ENCODE data around the gene GAS6.
A peak's percentile ranks its signal among the peaks of the same experiment; 100 is the strongest.

The GAS6 gene

GRCh38 chr13:113862191-113862930 lies 1.5 kb downstream of the GAS6 start:
- TF ChIP-seq ZNF701 (tag by site-specific recombination; IDR thresholded peaks at IDR 0.05) (no peak), ZFHX2 (tag by site-specific recombination; conservative IDR thresholded peaks at IDR 0.05) (no peak), ZNF600 (tag by site-specific recombination; IDR thresholded peaks at IDR 0.05) (no peak), ZNF19 (tag by site-specific recombination; IDR thresholded peaks at IDR 0.05; ENCODE audit: low read depth) (no peak), KLF9 (tag by site-specific recombination; IDR thresholded peaks at IDR 0.05; ENCODE audit: low read depth) (no peak), ZNF623 (tag by site-specific recombination; IDR thresholded peaks at IDR 0.05) (no peak), ZNF473 (tag by site-specific recombination; IDR thresholded peaks at IDR 0.05) (no peak), ZNF707 (tag by site-specific recombination; IDR thresholded peaks at IDR 0.05) (no peak)
- Histone ChIP-seq H3K4me3 (ENCODE audit: low read depth, low read length) (peak overlapping the region; percentile 52; the same call in 1 of the 2 replicates), H3K4me1 (ENCODE audit: control insufficient read depth, insufficient read depth, low read length) (peaks cover 3% of the 10 kb centered on the region; the same call in 1 of the 2 replicates), H3K27ac (ENCODE audit: extremely low read depth, low read depth, low read length) (no peak overlapping the region), H3K9me3 (ENCODE audit: control insufficient read depth, insufficient read depth, low read depth, low read length) (no peaks in the 10 kb centered on the region), H3K36me3 (ENCODE audit: control insufficient read depth in 2 of 2, insufficient read depth in 1 of 2, low read length in 2 of 2) (peaks cover 0 to 16% of the 10 kb centered on the region in 2 experiments; a peak in 1 of 3 replicates)
- ChIA-PET CTCF (interaction anchor here (0.6 kb wide), 1 partner anchor 298 kb away, joined by 3 read pairs; no protein-coding TSS in a partner anchor), POLR2A (no interaction called here)

GRCh38 chr13:113861433-113862030 lies 2.3 kb downstream of the GAS6 start:
- CTCF ChIA-PET = interaction anchor here (0.6 kb wide), 1 partner anchor 107 kb away, joined by 3 read pairs; no protein-coding TSS in a partner anchor
- Histone ChIP-seq H3K36me3 (ENCODE audit: control insufficient read depth in 2 of 2, insufficient read depth in 1 of 2, low read length in 2 of 2) (peaks cover 0 to 16% of the 10 kb centered on the region in 2 experiments; a peak in 1 of 3 replicates), H3K9me3 (ENCODE audit: control insufficient read depth, insufficient read depth, low read depth, low read length) (no peaks in the 10 kb centered on the region), H3K4me3 (ENCODE audit: low read depth, low read length) (no peak overlapping the region), H3K27ac (ENCODE audit: extremely low read depth, low read depth, low read length) (no peak overlapping the region), H3K4me1 (ENCODE audit: control insufficient read depth, insufficient read depth, low read length) (peaks cover 3% of the 10 kb centered on the region; the same call in 1 of the 2 replicates)
- POLR2A ChIA-PET = no interaction called here
- TF ChIP-seq ZNF24 (tag by site-specific recombination; IDR thresholded peaks at IDR 0.05) = no peak
- no peak for TF ChIP-seq ZNF398 (tag by site-specific recombination; IDR thresholded peaks at IDR 0.05)
- peak; percentile 71; the same call in 1 of the 2 replicates for TF ChIP-seq ZNF76 (tag by site-specific recombination; IDR thresholded peaks at IDR 0.05; ENCODE audit: borderline replicate concordance, low read depth)
- TF ChIP-seq WT1 (tag by site-specific recombination; IDR thresholded peaks at IDR 0.05) = 0 out of 2 replicates have a peak, but pooled peaks have one; percentile 46
- peak; percentile 72 for TF ChIP-seq INSM2 (tag by site-specific recombination; IDR thresholded peaks at IDR 0.05)
- TF ChIP-seq TSHZ1 (tag by site-specific recombination; IDR thresholded peaks at IDR 0.05; ENCODE audit: borderline replicate concordance) = no peak
- TF ChIP-seq ZNF548 (tag by site-specific recombination; IDR thresholded peaks at IDR 0.05) = no peak
- no peak for TF ChIP-seq ZNF624 (tag by site-specific recombination; IDR thresholded peaks at IDR 0.05)
- TF ChIP-seq ZNF544 (tag by site-specific recombination; IDR thresholded peaks at IDR 0.05) = no peak
- TF ChIP-seq FEZF1 (tag by site-specific recombination; IDR thresholded peaks at IDR 0.05) = no peak
- TF ChIP-seq ZNF341 (tag by site-specific recombination; IDR thresholded peaks at IDR 0.05; ENCODE audit: low read depth) = peak; percentile 56
- TF ChIP-seq ELK4 (IDR thresholded peaks at IDR 0.05; ENCODE audit: borderline replicate concordance, low read depth, low read length) = no peak
- 0 out of 2 replicates have a peak, but pooled peaks have one; percentile 12 for TF ChIP-seq ZEB2 (tag by site-specific recombination; IDR thresholded peaks at IDR 0.05)
- 0 out of 2 replicates have a peak, but pooled peaks have one; percentile 10 for TF ChIP-seq ZBTB44 (tag by site-specific recombination; IDR thresholded peaks at IDR 0.05)
- TF ChIP-seq ZNF202 (tag by site-specific recombination; IDR thresholded peaks at IDR 0.05; ENCODE audit: borderline replicate concordance) = no peak
- no peak for TF ChIP-seq ZNF776 (tag by site-specific recombination; IDR thresholded peaks at IDR 0.05; ENCODE audit: borderline replicate concordance)

Data from HEK293 (cell line).